GM12872 (cell line): Measurements from ENCODE around the gene TRMT2B.

Experiments used
- TF ChIP-seq, protein P1 (sequence below): IDR thresholded peaks from 3 replicates; pipeline ENCODE4 v1.5.1; 2011; ENCODE audit warnings: low read depth, mild to moderate bottlenecking, low read length, moderate library complexity; ENCODE audit not compliant: insufficient read depth

TRMT2B gene, protein sequence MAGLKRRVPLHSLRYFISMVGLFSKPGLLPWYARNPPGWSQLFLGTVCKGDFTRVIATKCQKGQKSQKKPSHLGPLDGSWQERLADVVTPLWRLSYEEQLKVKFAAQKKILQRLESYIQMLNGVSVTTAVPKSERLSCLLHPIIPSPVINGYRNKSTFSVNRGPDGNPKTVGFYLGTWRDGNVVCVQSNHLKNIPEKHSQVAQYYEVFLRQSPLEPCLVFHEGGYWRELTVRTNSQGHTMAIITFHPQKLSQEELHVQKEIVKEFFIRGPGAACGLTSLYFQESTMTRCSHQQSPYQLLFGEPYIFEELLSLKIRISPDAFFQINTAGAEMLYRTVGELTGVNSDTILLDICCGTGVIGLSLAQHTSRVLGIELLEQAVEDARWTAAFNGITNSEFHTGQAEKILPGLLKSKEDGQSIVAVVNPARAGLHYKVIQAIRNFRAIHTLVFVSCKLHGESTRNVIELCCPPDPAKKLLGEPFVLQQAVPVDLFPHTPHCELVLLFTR

DNA sequence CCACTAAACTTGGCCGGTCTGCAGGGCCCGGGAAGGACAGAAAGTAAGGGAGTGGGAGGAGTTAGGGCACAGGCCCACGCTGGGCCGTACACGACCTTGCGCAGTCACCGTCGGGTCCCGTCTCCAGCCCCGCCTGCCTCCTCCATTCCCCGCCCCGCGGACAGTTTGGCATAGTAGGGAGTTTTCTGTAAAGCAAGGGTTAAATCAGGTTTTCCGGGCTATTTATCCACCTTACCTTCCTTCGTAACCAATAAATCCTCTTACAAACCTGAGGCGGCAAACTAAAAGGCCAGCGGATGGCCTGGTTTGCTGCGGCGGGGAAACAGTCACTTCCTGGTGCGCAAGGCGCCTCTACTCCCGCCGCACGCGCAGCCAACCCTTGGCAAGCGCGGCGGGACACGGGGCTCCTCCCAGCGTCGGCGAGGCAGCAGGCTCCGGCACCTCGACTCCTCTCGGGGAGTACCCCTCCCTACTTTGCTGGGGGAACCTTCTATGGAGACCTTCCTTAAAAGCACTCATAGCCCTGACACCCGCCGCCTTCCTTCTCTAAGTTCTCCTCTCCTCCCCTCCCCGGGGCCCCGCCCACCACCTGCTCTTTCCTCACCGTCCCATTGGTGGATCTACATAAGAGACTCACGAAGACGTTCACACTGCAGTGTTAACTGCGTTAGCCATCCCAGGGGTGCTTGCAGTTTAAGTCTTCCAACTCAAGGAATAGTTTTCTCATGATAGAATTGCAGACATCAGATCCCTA lies at the start of gene TRMT2B:
Gene TRMT2B, minus strand, starts transcription at position 563 of the 754 bp plus-strand sequence. CDS start 9,822 bp downstream, outside the sequence.
- TF ChIP-seq, protein P1, sequence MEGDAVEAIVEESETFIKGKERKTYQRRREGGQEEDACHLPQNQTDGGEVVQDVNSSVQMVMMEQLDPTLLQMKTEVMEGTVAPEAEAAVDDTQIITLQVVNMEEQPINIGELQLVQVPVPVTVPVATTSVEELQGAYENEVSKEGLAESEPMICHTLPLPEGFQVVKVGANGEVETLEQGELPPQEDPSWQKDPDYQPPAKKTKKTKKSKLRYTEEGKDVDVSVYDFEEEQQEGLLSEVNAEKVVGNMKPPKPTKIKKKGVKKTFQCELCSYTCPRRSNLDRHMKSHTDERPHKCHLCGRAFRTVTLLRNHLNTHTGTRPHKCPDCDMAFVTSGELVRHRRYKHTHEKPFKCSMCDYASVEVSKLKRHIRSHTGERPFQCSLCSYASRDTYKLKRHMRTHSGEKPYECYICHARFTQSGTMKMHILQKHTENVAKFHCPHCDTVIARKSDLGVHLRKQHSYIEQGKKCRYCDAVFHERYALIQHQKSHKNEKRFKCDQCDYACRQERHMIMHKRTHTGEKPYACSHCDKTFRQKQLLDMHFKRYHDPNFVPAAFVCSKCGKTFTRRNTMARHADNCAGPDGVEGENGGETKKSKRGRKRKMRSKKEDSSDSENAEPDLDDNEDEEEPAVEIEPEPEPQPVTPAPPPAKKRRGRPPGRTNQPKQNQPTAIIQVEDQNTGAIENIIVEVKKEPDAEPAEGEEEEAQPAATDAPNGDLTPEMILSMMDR: no peak

DNA sequence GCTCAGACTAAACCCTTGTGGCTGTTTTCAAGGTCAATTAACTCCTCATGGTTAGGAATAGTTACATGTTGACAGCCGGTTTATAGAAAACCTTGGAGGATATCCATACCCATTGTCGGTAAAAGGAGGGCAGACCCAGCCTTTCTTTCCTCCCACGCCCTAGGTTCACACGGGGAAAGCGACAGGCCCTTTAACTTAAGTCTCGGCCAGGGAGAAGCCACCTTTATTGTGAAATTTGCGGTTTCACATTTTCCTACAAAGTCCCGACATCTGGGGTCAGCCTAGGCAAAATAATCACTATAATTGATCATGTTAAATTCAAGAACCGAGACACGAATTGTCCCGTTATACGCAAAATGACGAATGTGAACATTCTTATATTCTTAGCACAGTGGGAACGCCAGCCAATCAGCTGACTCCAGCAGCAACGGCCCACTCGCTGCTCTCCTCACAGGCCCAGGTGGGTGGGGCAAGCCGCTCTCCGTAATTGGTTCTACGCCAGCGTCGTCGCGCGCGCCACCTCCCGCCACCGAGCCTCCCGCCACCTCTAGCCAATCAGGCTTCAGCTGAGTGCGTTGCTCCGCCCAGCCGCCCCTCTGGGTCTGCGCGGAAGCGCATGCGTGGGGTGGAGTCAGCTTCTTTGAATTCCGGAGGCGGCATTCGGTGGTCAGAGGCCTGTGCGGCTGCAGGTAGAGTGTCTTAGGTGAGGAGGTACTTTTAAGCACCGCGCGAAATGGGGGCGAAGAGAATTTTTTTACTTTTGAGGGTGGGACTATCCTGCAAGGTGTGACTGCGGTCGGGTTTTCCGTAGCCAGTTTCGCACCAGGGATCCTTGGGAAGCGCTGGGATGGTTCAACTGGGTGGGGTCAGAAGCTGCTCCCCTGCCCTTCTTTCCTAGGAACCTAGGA lies 45.9 kb upstream of the TRMT2B start, which contains the start of gene CENPI:
Gene CENPI, plus strand, starts transcription at position 659 of the 908 bp plus-strand sequence. CDS start 2,867 bp downstream, outside the sequence.
- TF ChIP-seq, protein P1: no peak

DNA sequence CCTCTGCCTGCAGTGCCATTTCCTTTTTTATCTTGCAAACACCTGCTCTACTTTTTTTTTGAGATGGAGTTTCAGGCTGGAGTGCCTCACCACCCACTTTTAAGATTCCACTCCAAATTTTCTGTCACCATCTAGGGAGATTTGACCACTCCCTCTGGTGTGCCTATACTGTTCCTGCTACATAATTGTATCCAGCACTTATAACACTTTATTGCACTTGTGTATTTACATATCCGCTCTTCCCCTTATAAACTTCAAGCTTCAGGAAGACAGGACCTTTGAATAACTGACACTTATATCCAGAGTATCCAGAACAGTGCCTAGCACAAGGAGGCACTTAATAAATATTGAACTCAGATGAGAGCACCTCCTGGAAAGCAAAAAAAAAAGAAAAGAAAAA lies 39.9 kb upstream of the TRMT2B start:
- TF ChIP-seq, protein P1: no peak

DNA sequence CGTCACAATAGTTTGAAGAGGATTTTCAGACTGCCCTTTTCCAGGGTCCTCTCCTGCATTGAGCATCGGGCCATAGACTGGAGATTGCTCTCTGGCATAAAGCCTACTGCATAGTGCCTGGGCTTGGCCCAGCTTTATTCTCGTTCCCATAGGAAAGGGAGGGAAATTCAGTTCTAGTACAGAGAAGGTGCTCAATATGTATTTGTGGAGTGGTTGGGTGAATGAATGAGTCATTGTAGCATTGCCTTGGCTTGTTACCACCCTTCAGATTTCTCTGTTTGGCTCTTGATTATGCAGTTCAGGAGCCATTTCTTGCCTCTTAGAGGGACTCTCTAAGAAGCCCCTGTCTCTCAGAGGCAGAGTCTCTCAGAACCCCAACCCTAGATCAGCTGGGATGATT lies 29.3 kb upstream of the TRMT2B start:
- TF ChIP-seq, protein P1: no peak

DNA sequence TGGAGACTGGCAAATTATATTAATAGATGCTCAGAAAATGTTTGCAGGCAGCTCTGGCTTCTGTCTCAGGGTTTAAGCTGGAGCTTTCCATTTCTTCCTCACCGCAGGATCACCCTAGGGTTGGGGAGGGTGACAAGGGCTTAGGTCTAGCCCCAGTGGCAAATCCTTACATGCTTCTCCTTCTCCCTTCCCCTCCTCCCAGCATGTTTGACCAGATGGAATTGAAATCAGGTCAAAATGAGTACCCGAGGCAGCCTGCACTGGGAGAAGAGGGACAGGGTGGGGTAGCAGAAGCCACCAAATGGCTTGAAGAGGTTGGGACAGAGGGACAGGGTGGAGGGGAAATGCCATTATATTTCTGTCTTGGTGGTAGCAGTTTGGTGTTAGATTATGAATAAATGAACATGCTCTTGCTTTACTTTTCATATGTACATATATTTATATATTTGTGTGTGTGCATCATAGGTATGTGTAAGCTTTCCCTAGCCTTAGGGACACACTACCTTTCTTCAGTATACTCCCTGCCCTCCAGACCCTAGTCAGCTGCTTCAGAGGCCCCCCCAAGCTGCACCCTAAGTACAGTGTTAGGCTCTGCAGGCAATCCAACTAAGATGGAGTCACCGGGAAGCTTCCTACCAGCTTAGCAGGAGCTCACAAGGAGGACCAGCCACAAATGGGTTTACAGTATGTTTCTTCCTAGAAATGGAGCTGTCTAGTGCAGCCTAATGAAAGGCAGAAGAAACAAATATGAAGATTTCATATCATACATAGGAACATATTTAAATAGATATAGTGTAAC lies 28.6 kb upstream of the TRMT2B start:
- TF ChIP-seq, protein P1: no peak

DNA sequence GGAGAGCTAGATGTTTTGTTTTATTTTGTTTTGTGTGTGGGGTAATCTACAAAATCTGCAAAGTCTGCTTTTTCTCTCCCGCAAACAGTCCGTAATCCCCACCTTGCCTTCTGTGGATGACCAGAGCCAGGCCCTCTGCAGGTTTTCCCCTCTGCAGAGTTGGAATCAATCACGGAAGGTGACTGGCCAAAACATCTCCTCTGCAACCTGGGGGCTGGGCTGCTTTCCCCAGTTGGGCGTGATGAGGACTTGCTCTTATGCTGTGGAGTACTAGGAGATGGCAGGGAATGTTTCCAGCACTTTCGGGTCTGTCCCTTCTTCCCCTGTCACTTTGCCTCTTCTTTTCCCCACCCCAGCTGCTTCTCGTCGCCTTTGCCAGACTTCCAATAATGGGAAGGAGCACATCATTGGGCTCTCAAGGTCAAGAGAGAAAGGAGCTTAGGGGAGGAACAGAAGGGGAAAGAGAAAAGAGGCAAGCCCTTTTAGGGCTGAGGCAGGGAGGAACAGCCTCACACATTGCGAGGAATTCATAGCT lies 27.9 kb upstream of the TRMT2B start:
- TF ChIP-seq, protein P1: no peak
